OCI-LY3 (cell line): ENCODE results near the gene CCNF.

Experiments used
- H2AFZ ChIP-seq: fragments of 200-600, 300-600 bp; shearing (Covaris generic); 2 replicates; pipeline ENCODE4 v1.6.0; 2014; ENCODE audit warnings: antibody characterized with exemption, low read depth, low read length
- H3K27ac ChIP-seq: fragments of 200-600, 300-600 bp; sonication (generic); 2 replicates; pipeline ENCODE4 v1.5.1; 2014; ENCODE audit warnings: mild to moderate bottlenecking, low read length, moderate library complexity, mixed read lengths
- H3K27me3 ChIP-seq: fragments of 200-600, 300-600 bp; sonication (generic); 2 replicates; pipeline ENCODE4 v1.6.1; 2014; ENCODE audit warnings: low read depth, low read length, mixed read lengths
- H3K36me3 ChIP-seq: fragments of 200-600, 300-600 bp; sonication (generic); replicated peaks from 2 replicates; pipeline ENCODE3; 2014; ENCODE audit warnings: low read depth, low read length, mixed read lengths
- H3K4me1 ChIP-seq: fragments of 300-600, 200-600 bp; sonication (generic); 2 replicates; pipeline ENCODE4 v1.6.1; 2014; ENCODE audit warnings: low read length, mixed read lengths
- H3K4me2 ChIP-seq: fragments of 200-600, 300-600 bp; sonication (generic); 2 replicates; pipeline ENCODE4 v1.6.1; 2014; ENCODE audit warnings: low read length, mixed read lengths
- H3K4me3 ChIP-seq: fragments of 300-600, 200-600 bp; sonication (generic); 2 replicates; pipeline ENCODE4 v1.5.1; 2014; ENCODE audit warnings: antibody characterized with exemption, mild to moderate bottlenecking, low read length, moderate library complexity
- H3K79me2 ChIP-seq: fragments of 300-600, 200-600 bp; shearing (Covaris generic); 2 replicates; pipeline ENCODE4 v1.6.1; 2014; ENCODE audit warnings: mild to moderate bottlenecking, low read length, mixed read lengths
- H3K9ac ChIP-seq: fragments of 300-600, 200-600 bp; shearing (Covaris generic); 2 replicates; pipeline ENCODE4 v1.6.0; 2014; ENCODE audit warnings: mild to moderate bottlenecking, low read length, moderate library complexity
- H3K9me3 ChIP-seq: fragments of 200-600, 300-600 bp; shearing (Covaris generic); 2 replicates; pipeline ENCODE4 v1.6.1; 2014; ENCODE audit warnings: low read length, mixed read lengths; ENCODE audit not compliant: insufficient read depth
- H4K20me1 ChIP-seq: fragments of 200-600, 300-600 bp; sonication (generic); 2 replicates; pipeline ENCODE4 v1.6.1; 2016; ENCODE audit warnings: low read length, mixed read lengths; ENCODE audit not compliant: insufficient read depth
- EZH2phosphoT487 ChIP-seq: fragments of 200-600 bp; shearing (Covaris generic); IDR thresholded peaks from 2 replicates; pipeline ENCODE4 v1.6.1; 2018; ENCODE audit warnings: antibody characterized with exemption, mixed run types, low read depth
- TF ChIP-seq, protein P1 (sequence below): fragments of 200-600, 300-600 bp; sonication (generic); IDR thresholded peaks from 2 replicates; pipeline ENCODE4 v1.5.1; 2014; ENCODE audit warnings: antibody characterized with exemption, low read length, low read depth

Gene CCNF

DNA sequence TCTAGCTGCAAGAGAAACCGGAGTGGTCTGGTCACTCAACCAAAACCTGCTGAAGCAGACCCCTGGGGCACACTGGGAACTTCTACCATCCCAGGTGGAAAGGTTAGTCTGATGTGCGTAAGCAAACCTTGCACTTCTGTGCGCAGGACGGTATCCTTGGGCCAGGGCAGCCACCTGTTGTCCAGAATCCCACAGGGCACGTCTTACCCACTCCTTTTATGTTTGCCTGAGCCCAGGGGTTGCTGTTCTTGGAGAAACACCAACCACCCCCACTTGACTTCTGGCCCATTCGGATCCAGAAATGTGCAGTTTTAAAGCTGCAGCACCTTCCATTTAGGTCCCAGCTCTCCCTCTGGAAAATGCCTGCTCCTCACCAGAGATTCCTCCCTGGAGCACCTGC, 64.4 kb downstream of the CCNF start:
- H3K27me3 ChIP-seq: no peaks in the 10 kb centered on the region
- no peaks in the 10 kb centered on the region for H3K36me3 ChIP-seq
- no peak overlapping the region for H3K4me3 ChIP-seq
- H3K9me3 ChIP-seq: no peaks in the 10 kb centered on the region
- no peak for TF ChIP-seq EZH2phosphoT487
- TF ChIP-seq, protein P1, sequence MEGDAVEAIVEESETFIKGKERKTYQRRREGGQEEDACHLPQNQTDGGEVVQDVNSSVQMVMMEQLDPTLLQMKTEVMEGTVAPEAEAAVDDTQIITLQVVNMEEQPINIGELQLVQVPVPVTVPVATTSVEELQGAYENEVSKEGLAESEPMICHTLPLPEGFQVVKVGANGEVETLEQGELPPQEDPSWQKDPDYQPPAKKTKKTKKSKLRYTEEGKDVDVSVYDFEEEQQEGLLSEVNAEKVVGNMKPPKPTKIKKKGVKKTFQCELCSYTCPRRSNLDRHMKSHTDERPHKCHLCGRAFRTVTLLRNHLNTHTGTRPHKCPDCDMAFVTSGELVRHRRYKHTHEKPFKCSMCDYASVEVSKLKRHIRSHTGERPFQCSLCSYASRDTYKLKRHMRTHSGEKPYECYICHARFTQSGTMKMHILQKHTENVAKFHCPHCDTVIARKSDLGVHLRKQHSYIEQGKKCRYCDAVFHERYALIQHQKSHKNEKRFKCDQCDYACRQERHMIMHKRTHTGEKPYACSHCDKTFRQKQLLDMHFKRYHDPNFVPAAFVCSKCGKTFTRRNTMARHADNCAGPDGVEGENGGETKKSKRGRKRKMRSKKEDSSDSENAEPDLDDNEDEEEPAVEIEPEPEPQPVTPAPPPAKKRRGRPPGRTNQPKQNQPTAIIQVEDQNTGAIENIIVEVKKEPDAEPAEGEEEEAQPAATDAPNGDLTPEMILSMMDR: no peak
- H3K4me1 ChIP-seq: no peaks in the 10 kb centered on the region
- no peaks in the 10 kb centered on the region for H3K79me2 ChIP-seq
- no peak overlapping the region for H2AFZ ChIP-seq
- no peak overlapping the region for H3K9ac ChIP-seq
- no peak overlapping the region for H3K27ac ChIP-seq
- H4K20me1 ChIP-seq: no peaks in the 10 kb centered on the region
- H3K4me2 ChIP-seq: no peak overlapping the region

DNA sequence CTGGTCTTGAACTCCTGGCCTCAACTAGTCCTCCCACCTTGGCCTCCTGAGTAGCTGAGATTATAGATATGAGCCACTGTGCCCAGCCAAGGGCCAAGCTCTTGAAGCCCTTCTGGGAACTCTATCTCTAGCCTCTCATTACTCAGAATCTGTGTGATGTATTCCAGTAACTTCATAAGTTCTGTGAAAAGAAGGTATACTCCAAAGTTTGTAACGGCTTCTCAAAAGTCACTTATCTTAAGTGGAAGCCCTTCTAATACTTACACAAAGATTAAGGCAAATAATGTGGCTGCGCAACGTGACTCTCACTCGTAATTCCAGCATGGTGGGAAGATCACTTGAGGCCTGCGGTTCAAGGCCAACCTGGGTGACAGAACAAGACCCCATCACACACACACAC, 65.4 kb downstream of the CCNF start:
- Histone ChIP-seq H2AFZ (no peak overlapping the region), H3K79me2 (no peaks in the 10 kb centered on the region), H3K27ac (no peak overlapping the region), H3K9ac (no peak overlapping the region), H3K4me3 (no peak overlapping the region), H3K4me1 (no peaks in the 10 kb centered on the region), H3K36me3 (no peaks in the 10 kb centered on the region), H4K20me1 (no peaks in the 10 kb centered on the region), H3K27me3 (no peaks in the 10 kb centered on the region), H3K9me3 (no peaks in the 10 kb centered on the region), H3K4me2 (no peak overlapping the region)
- TF ChIP-seq, protein P1: no peak
- TF ChIP-seq EZH2phosphoT487: no peak

DNA sequence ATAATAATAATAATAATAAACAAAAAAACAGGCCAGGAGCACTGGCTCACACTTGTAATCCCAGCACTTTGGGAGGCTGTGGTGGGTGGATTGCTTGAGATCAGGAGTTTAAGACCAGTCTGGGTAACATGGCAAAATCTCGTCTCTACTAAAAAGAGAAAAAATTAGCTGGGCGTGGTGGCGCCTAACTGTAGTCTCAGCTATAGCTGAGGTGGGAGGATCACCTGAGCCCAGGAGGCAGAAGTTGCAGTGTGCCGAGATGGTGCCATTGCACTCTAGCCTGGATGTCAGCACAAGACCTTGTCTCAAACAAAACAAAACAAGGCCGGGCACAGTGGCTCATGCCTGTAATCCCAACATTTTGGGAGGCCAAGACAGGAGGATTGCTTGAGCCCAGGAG, 65.8 kb downstream of the CCNF start:
- Histone ChIP-seq H3K9me3 (no peaks in the 10 kb centered on the region), H3K9ac (no peak overlapping the region), H4K20me1 (no peaks in the 10 kb centered on the region), H3K27ac (no peak overlapping the region), H3K4me2 (no peak overlapping the region), H3K4me1 (no peaks in the 10 kb centered on the region), H3K27me3 (no peaks in the 10 kb centered on the region), H2AFZ (no peak overlapping the region), H3K36me3 (no peaks in the 10 kb centered on the region), H3K4me3 (no peak overlapping the region), H3K79me2 (no peaks in the 10 kb centered on the region)
- TF ChIP-seq EZH2phosphoT487: no peak
- TF ChIP-seq, protein P1: no peak

DNA sequence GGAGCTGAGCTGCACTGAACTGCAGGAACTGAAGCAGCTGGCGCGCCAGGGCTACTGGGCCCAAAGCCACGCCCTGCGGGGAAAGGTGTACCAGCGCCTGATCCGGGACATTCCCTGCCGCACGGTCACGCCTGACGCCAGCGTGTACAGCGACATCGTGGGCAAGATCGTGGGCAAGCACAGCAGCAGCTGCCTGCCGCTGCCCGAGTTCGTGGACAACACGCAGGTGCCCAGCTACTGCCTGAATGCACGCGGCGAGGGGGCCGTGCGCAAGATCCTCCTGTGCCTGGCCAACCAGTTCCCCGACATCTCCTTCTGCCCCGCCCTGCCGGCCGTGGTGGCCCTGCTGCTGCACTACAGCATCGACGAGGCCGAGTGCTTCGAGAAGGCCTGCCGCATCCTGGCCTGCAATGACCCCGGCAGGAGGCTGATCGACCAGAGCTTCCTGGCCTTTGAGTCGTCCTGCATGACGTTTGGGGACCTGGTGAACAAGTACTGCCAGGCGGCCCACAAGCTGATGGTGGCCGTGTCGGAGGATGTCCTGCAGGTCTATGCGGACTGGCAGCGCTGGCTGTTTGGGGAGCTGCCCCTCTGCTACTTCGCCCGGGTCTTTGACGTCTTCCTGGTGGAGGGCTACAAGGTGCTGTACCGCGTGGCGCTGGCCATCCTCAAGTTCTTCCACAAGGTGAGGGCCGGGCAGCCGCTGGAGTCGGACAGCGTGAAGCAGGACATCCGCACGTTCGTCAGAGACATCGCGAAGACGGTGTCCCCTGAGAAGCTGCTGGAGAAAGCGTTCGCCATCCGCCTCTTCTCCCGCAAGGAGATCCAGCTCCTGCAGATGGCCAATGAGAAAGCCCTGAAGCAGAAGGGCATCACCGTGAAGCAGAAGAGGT, 67.2 kb downstream of the CCNF start:
- H3K4me3 ChIP-seq: no peak overlapping the region
- TF ChIP-seq, protein P1: no peak
- TF ChIP-seq EZH2phosphoT487: no peak
- H3K4me1 ChIP-seq: peaks cover 6% of the 10 kb centered on the region
- no peaks in the 10 kb centered on the region for H3K79me2 ChIP-seq
- no peaks in the 10 kb centered on the region for H4K20me1 ChIP-seq
- H3K9ac ChIP-seq: no peak overlapping the region
- H2AFZ ChIP-seq: no peak overlapping the region
- H3K9me3 ChIP-seq: no peaks in the 10 kb centered on the region
- no peak overlapping the region for H3K4me2 ChIP-seq
- H3K36me3 ChIP-seq: no peaks in the 10 kb centered on the region
- no peak overlapping the region for H3K27ac ChIP-seq
- no peaks in the 10 kb centered on the region for H3K27me3 ChIP-seq
